ENCODE measurements around the gene ONECUT3. TPM values are rescaled to one million over a fixed set of nuclear protein-coding genes. Genes with fewer than 3 reads are reported as not detected.

Gene ONECUT3
- total and polyA plus RNA-seq, 4 experiments from 2014 or later: not detected

GRCh38 chr19:1805401-1806183 lies 52.3 kb downstream of the ONECUT3 start:
- Mint-ChIP-seq H3K4me3 (no peak overlapping the region), H3K36me3 (no peaks in the 10 kb centered on the region), H3K9me3 (no peaks in the 10 kb centered on the region), H3K27me3 (no peaks in the 10 kb centered on the region), H3K4me1 (no peaks in the 10 kb centered on the region), H3K27ac (no peak overlapping the region)
- ChIA-PET CTCF (ENCODE audit: partially characterized antibody) (interaction anchor here (1.2 kb wide), 1 partner anchor 24 kb away, joined by 3 read pairs; no protein-coding TSS in a partner anchor), POLR2A (ENCODE audit: partially characterized antibody) (interaction anchor here (0.6 kb wide), 1 partner anchor 44 kb away, joined by 3 read pairs; no protein-coding TSS in a partner anchor)
- DNase-seq: peak in 1 of 5 donors; percentile 28
- H3K9me3 ChIP-seq (ENCODE audit: control insufficient read depth in 1 of 2, low read length in 2 of 2): no peaks in the 10 kb centered on the region
- H3K36me3 ChIP-seq (ENCODE audit: insufficient read depth, low read length): no peaks in the 10 kb centered on the region
- no peaks in the 10 kb centered on the region for H3K27me3 ChIP-seq (ENCODE audit: insufficient read depth, low read length)
- no peak overlapping the region for H3K4me3 ChIP-seq (ENCODE audit: low read length in 2 of 2)
- no peak overlapping the region for H3K27ac ChIP-seq (ENCODE audit: low read depth, low read length)
- H3K4me1 ChIP-seq (ENCODE audit: insufficient read depth, low read length): no peaks in the 10 kb centered on the region
- intact Hi-C loops (cut with micrococcal nuclease): no loop called here

DNA sequence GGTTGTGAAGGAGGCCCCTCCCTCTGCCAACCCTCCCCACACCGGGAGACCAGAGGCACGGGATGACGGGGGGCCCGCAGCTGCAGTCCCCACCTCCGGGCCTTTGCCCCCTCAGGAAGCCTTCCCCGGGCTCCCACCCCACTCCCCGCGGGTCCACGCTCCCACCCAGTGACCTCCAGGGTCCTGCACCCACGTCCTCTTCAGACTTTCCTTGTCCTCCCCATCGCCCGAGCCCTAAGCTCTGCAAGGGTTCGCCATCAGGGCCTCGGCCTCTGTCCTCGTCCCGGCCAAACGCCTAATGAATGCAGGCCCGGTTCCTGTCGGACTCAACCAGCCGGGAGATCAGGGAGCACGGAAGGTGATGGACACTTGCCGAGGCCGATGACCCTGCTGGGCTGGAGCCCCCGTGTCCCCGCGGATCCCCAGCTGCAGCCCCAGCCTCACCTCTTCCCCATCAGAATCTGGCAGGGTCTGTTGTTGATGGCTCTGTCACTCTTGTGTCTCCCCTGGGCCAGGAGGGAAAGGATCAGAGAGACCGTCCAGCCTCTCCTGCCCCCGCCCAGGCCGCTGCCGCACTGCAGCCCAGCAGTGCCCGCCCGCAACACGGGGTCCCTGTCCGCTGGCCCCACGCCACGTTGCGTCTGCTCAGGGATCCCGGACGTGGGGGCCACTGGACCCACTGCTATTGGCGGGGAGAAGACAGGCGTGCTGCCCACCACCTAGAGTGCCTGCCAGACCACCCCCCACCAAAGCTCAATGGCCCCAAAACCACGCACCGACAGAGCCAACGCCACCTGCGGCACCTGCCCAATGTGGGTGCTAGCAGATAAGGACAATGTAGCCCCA lies 53.1 kb downstream of the ONECUT3 start:
- Histone ChIP-seq H3K4me3 (ENCODE audit: low read length in 2 of 2) (no peak overlapping the region), H3K27ac (ENCODE audit: low read depth, low read length) (no peak overlapping the region), H3K9me3 (ENCODE audit: control insufficient read depth in 1 of 2, low read length in 2 of 2) (no peaks in the 10 kb centered on the region), H3K27me3 (ENCODE audit: insufficient read depth, low read length) (no peaks in the 10 kb centered on the region), H3K4me1 (ENCODE audit: insufficient read depth, low read length) (peaks cover 2% of the 10 kb centered on the region), H3K36me3 (ENCODE audit: insufficient read depth, low read length) (no peaks in the 10 kb centered on the region)
- intact Hi-C loops (cut with micrococcal nuclease): no loop called here
- Mint-ChIP-seq H3K27me3 (no peaks in the 10 kb centered on the region), H3K9me3 (no peaks in the 10 kb centered on the region), H3K36me3 (no peaks in the 10 kb centered on the region), H3K4me1 (peaks cover 0 to 1% (median under 1%) of the 10 kb centered on the region in 4 donors), H3K27ac (no peak overlapping the region), H3K4me3 (no peak overlapping the region)
- peak in 1 of 5 donors; percentile 16 for DNase-seq
- ChIA-PET CTCF (ENCODE audit: partially characterized antibody) (interaction anchor here (1.2 kb wide), 1 partner anchor 23 kb away, joined by 3 read pairs; no protein-coding TSS in a partner anchor), POLR2A (ENCODE audit: partially characterized antibody) (interaction anchor here (0.6 kb wide), 1 partner anchor 45 kb away, joined by 3 read pairs; no protein-coding TSS in a partner anchor)

- Mint-ChIP-seq H3K27me3 (no peaks in the 10 kb centered on the region), H3K4me1 (peaks cover 0 to 3% (median 1%) of the 10 kb centered on the region in 4 donors), H3K36me3 (no peaks in the 10 kb centered on the region), H3K4me3 (no peak overlapping the region), H3K27ac (no peak overlapping the region), H3K9me3 (no peaks in the 10 kb centered on the region)
- peak in 1 of 5 donors; percentile 22 for DNase-seq
- H3K27me3 ChIP-seq (ENCODE audit: insufficient read depth, low read length): no peaks in the 10 kb centered on the region
- H3K9me3 ChIP-seq (ENCODE audit: control insufficient read depth in 1 of 2, low read length in 2 of 2): no peaks in the 10 kb centered on the region
- H3K36me3 ChIP-seq (ENCODE audit: insufficient read depth, low read length): no peaks in the 10 kb centered on the region
- intact Hi-C loops (cut with micrococcal nuclease): no loop called here
- no peak overlapping the region for H3K27ac ChIP-seq (ENCODE audit: low read depth, low read length)
- ChIA-PET POLR2A (ENCODE audit: partially characterized antibody) (no interaction called here), CTCF (ENCODE audit: partially characterized antibody) (interaction anchor here (1.2 kb wide), 1 partner anchor 23 kb away, joined by 3 read pairs; no protein-coding TSS in a partner anchor)
- H3K4me1 ChIP-seq (ENCODE audit: insufficient read depth, low read length): peaks cover 7% of the 10 kb centered on the region
- no peak overlapping the region for H3K4me3 ChIP-seq (ENCODE audit: low read length in 2 of 2)
Measured at GRCh38 chr19:1807030-1807694, 53.9 kb downstream of the ONECUT3 start.

GRCh38 chr19:1807695-1808394 lies 54.5 kb downstream of the ONECUT3 start:
- no peaks in the 10 kb centered on the region for H3K9me3 ChIP-seq (ENCODE audit: control insufficient read depth in 1 of 2, low read length in 2 of 2)
- ChIA-PET POLR2A (ENCODE audit: partially characterized antibody) (no interaction called here), CTCF (ENCODE audit: partially characterized antibody) (no interaction called here)
- peaks cover 9% of the 10 kb centered on the region for H3K4me1 ChIP-seq (ENCODE audit: insufficient read depth, low read length)
- DNase-seq: no peak
- H3K36me3 ChIP-seq (ENCODE audit: insufficient read depth, low read length): no peaks in the 10 kb centered on the region
- no peak overlapping the region for H3K27ac ChIP-seq (ENCODE audit: low read depth, low read length)
- Mint-ChIP-seq H3K9me3 (no peaks in the 10 kb centered on the region), H3K27ac (no peak overlapping the region), H3K27me3 (no peaks in the 10 kb centered on the region), H3K4me3 (no peak overlapping the region), H3K36me3 (peaks cover 0 to 5% of the 10 kb centered on the region in 2 donors), H3K4me1 (peaks cover 5 to 9% (median 7%) of the 10 kb centered on the region in 4 donors)
- no peaks in the 10 kb centered on the region for H3K27me3 ChIP-seq (ENCODE audit: insufficient read depth, low read length)
- H3K4me3 ChIP-seq (ENCODE audit: low read length in 2 of 2): no peak overlapping the region
- intact Hi-C loops (cut with micrococcal nuclease): no loop called here

DNA sequence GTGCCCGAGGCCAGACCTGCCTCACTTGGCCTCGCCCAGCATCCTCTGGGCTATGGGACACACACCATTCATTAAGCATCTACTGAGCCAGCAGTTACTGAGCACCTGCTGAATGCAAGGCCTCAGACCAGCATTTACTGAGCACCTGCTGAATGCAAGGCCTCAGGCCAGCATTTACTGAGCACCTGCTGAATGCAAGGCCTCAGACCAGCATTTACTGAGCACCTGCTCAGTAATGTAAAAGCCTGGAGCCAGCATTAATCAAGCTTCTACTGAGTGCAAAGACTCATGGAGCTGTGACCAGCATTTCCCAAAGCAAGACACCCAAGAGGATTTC lies 55.1 kb downstream of the ONECUT3 start:
- Mint-ChIP-seq H3K36me3 (peaks cover 0 to 9% of the 10 kb centered on the region in 2 donors), H3K27me3 (no peaks in the 10 kb centered on the region), H3K27ac (no peak overlapping the region), H3K4me1 (peaks cover 10 to 15% (median 11%) of the 10 kb centered on the region in 4 donors), H3K4me3 (peak overlapping the region in 1 of 8 donors; percentile 45), H3K9me3 (no peaks in the 10 kb centered on the region)
- Histone ChIP-seq H3K36me3 (ENCODE audit: insufficient read depth, low read length) (no peaks in the 10 kb centered on the region), H3K27me3 (ENCODE audit: insufficient read depth, low read length) (no peaks in the 10 kb centered on the region), H3K9me3 (ENCODE audit: control insufficient read depth in 1 of 2, low read length in 2 of 2) (no peaks in the 10 kb centered on the region), H3K4me3 (ENCODE audit: low read length in 2 of 2) (no peak overlapping the region), H3K4me1 (ENCODE audit: insufficient read depth, low read length) (peaks cover 14% of the 10 kb centered on the region), H3K27ac (ENCODE audit: low read depth, low read length) (no peak overlapping the region)
- intact Hi-C loops (cut with micrococcal nuclease): no loop called here
- ChIA-PET CTCF (ENCODE audit: partially characterized antibody) (no interaction called here), POLR2A (ENCODE audit: partially characterized antibody) (no interaction called here)
- DNase-seq: no peak

GRCh38 chr19:1809678-1810077 lies 56.4 kb downstream of the ONECUT3 start:
- no peak overlapping the region for H3K4me3 Mint-ChIP-seq
- intact Hi-C loops (cut with micrococcal nuclease): loop anchor here (5.0 kb wide), 2 partner anchors 42 to 217 kb away; partner anchors contain the start of gene MBD3
- POLR2A ChIA-PET (ENCODE audit: partially characterized antibody): no interaction called here

More at GRCh38 chr19:1809678-1810077, 56.4 kb downstream of the ONECUT3 start:
- H3K36me3 ChIP-seq (ENCODE audit: insufficient read depth, low read length): peaks cover 2% of the 10 kb centered on the region
- Mint-ChIP-seq H3K4me1 (peaks cover 10 to 15% (median 11%) of the 10 kb centered on the region in 4 donors), H3K27me3 (no peaks in the 10 kb centered on the region), H3K27ac (peak overlapping the region in 1 of 7 donors; percentile 57), H3K9me3 (no peaks in the 10 kb centered on the region), H3K36me3 (peaks cover 0 to 9% of the 10 kb centered on the region in 2 donors)
- no peak overlapping the region for H3K4me3 ChIP-seq (ENCODE audit: low read length in 2 of 2)
- CTCF ChIA-PET (ENCODE audit: partially characterized antibody): interaction anchor here (1.0 to 1.7 kb wide), 2 partner anchors 16 to 29 kb away, joined by 3 to 4 read pairs; no protein-coding TSS in a partner anchor
- H3K9me3 ChIP-seq (ENCODE audit: control insufficient read depth in 1 of 2, low read length in 2 of 2): no peaks in the 10 kb centered on the region
- peaks cover 14% of the 10 kb centered on the region for H3K4me1 ChIP-seq (ENCODE audit: insufficient read depth, low read length)
- DNase-seq: no peak
- no peak overlapping the region for H3K27ac ChIP-seq (ENCODE audit: low read depth, low read length)
- H3K27me3 ChIP-seq (ENCODE audit: insufficient read depth, low read length): no peaks in the 10 kb centered on the region

All from CD4-positive, alpha-beta memory T cell (primary cell).